ENCODE data around the gene MPO.

The MPO gene

DNA sequence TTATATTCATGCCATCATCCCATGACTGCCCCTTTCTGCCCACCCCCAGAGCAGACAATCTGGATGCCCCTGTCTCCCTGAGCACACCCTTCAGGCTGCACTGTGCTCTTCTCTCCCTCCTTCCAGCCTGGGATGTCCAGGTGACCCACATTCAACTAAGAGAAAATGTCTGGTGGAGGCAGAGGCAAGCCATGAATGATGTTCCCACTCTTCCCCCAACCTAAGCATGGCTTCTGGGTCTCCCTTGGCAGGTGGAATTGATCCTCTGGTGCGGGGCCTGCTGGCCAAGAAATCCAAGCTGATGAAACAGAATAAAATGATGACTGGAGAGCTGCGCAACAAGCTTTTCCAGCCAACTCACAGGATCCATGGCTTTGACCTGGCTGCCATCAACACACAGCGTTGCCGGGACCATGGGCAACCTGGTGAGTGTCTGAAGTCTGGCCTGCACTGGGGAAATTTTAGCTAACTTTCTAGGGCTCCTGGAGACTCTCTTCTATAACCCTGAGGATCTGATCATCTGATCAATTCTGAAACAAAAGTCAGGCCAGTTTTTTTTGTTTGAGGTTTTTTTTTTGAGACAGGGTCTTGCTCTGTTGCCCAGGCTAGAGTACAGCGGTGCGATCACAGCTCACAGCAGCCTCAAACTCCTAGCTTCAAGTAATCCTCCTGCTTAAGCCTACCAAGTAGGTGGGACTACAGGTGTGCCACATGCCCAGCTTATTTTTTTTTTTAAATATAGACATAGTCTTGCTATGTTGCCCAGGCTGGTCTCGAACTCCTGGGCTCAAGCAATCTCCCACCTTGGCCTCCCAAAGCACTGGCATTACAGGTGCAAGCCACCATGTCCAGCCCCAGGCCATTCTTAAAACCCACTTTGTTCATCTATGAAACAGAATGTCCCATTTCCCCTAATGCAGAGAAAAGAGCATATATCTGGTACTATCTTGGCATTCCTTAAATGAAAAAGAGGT is 14.5 kb downstream of the MPO start:
- in situ Hi-C loops (cut with HindIII; ENCODE audit: low sequenced_read_pairs) = no loop called here

DNA sequence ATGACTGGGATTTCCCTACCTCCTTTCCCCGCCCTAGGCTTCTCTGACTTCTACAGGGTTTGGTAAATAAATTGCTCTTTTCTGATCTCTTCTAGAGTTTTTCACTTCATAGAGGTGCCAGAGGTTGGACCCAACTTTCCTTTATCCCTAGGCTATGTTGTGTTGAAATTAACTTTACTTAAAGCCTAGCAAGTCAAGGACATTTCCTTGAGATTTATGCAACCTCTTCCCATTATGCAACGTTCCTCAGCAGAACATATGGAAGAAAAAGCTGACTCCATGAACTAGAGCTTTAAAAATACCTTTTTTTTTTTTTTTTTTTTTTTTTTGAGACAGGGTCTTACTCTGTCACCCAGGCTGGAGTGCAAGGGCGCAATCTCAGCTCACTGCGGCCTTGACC is 15.5 kb downstream of the MPO start:
- in situ Hi-C loops (cut with HindIII; ENCODE audit: low sequenced_read_pairs) = no loop called here

DNA sequence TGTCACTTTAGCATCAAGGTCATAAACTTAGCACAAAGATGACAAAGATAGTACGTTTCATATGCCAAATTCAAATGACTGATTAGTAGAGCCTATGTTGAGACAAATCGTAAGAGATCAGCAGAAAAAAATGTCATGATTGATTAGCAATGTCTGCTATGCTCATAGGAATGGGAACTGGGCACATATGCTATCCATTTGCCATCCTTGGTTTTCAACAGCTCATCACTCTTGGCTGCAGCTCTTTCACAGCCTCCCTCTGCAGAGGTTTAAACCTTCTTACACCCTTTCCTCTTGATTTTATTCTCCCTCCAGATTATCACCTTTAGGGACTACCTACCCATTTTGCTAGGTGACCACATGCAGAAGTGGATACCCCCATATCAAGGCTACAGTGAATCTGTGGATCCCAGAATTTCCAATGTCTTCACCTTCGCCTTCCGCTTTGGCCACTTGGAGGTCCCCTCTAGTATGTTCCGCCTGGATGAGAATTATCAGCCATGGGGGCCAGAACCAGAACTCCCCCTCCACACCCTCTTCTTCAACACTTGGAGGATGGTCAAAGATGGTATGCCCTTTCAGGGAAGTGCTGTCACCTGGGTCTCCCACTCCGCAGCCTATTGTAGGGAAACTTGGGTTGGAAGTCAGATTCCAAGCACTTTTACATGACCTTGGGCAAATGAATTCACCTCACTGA is 16.2 kb downstream of the MPO start:
- in situ Hi-C loops (cut with HindIII; ENCODE audit: low sequenced_read_pairs) = no loop called here

DNA sequence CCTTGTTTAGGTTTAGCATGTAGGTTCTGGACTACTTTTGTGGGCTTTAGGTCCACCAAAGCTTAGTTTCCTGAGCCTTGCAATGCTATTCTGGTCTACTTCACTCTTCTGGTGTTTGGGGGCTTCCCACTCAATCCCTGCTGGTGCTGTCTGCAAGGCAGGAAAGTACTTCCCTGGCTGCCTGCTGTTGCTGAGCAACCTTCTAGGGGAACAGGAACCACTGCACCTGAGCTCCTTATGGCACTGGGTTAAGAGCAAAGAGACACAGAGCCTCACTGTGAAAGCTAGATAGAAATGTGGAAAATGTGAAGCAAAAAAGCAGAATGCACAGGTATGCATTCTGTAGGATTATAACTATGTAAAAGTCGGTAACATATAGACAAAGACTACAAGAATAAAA is 17.0 kb downstream of the MPO start:
- in situ Hi-C loops (cut with HindIII; ENCODE audit: low sequenced_read_pairs) = no loop called here

DNA sequence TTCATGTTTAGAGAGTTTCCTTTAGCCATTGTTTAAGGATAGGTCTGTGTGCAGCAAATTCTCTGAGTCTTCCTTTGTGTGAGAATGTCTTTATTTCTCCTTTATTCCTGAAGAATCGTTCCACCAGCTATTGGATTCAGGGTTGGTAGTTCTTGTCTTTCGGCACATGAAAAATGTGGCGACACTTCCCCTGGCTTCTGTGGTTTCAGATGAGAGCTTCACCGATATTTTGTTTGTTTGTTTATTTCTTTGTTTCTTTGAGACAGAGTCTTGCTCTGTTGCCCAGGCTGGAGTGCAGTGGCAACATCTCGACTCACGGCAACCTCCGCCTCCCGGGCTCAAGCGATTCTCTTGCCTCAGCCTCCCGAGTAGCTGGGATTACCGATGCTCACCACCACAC is 18.6 kb downstream of the MPO start:
- in situ Hi-C loops (cut with HindIII; ENCODE audit: low sequenced_read_pairs) = no loop called here

DNA sequence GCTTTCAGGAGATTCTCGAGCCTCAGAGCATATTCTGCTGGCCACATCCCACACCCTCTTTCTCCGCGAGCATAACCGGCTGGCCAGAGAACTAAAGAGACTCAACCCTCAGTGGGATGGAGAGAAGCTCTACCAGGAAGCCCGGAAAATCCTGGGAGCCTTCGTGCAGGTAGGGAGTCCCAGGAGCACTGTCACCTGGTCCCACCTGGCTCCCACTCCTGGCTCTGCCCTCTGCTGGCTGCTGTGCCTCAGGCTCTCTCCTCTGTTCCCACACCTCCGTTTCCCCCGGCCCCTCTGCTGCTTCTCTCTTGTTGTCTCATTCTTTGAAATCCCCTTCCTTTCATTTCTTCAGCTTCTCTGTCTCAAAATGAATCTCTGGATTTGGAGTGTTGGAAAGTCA is 25.9 kb downstream of the MPO start:
- in situ Hi-C loops (cut with HindIII; ENCODE audit: low sequenced_read_pairs) = no loop called here

DNA sequence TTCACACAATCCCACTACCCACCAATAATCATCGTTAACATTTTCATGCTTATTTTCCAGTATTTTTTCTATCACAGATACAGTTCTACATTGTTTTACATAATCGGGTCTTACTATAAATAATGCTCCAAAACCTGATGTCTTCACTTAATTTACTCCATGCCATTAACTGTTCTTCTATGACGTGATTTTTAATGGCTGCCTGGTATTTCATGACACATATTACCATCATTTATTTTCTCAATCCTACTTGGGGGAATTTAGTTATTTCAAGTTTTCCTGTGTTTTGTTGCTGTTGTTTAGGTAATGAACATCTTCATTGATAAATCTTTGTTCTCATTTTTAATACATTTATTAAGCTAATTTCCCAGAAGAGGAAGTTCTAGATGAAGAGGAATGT is 27.7 kb downstream of the MPO start:
- in situ Hi-C loops (cut with HindIII; ENCODE audit: low sequenced_read_pairs) = no loop called here

DNA sequence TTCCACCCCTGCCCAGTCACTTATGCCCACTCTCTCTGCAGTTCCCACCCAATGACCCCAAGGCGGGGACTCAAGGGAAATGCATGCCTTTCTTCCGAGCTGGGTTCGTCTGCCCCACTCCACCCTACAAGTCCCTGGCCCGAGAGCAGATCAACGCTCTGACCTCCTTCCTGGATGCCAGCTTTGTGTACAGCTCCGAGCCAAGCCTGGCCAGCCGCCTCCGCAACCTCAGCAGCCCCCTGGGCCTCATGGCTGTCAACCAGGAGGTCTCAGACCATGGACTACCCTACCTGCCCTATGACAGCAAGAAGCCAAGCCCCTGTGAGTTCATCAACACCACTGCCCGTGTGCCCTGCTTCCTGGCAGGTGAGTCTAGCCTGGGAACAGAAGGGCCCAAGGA is 28.6 kb downstream of the MPO start:
- in situ Hi-C loops (cut with HindIII; ENCODE audit: low sequenced_read_pairs) = no loop called here

DNA sequence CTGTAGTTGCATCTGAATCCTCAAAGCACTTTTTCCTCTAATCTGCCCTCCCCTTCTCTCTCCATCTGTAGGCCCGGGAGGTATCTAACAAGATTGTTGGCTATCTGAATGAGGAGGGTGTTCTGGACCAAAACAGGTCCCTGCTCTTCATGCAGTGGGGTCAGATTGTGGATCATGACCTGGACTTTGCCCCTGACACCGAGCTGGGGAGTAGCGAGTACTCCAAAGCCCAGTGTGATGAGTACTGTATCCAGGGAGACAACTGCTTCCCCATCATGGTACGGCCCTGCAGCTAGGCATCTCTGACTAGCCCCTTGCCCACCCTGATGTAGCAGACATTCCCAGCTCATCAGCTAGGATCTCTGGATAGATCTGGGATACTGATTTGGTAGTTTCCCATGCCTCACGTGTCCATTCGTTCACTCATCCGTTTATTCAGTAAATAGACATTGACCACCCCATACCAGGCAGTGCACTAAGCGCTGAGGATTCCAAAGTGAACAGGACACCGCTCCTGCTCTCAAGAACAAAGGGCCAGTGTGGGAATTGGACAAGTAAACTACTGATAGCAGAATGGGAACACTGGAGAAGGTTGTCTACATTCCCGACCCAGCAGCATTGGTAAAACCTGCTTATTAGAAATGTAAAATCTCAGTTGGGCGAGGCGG is 30.3 kb downstream of the MPO start:
- in situ Hi-C loops (cut with HindIII; ENCODE audit: low sequenced_read_pairs) = no loop called here

DNA sequence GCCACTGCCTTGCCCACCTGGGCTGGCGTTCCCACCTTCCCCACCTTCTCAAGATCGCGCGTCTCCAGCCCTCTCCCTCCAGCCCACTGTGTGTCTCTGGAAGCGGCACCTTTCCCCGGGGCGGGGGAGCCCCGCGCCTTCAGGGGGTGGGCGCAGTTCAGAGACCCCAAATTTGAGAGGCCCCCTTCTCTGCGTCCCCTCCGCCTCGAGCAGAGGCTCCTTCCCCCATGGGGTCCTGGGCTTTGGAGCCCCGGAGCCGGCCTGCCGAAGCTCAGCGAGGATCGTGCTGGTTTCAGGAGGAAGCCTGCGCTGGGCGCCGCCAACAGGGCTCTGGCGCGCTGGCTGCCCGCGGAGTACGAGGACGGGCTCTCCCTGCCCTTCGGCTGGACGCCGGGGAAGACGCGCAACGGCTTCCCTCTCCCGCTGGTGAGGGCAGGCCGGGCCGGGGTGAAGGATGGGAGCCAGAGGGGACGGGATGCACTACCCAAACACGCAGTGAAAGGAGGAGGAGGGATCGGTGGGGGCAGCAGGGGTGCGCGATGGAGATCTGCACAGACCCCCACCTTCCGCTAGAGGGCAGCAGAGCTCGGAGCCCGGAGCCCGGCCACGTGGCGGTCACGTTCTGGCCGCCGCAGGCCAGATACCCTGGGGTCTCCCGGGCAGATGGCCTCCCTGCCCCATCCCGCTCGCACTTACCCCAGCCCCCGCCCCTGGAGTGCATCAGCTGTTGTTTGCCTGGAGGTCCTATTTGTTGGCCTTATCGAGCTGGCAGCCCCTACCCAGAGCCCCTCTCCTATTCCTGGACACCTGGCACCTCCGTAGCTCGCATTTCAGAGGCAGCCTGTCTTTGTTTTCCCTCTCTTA is 31.2 kb downstream of the MPO start:
- in situ Hi-C loops (cut with HindIII; ENCODE audit: low sequenced_read_pairs) = no loop called here

DNA sequence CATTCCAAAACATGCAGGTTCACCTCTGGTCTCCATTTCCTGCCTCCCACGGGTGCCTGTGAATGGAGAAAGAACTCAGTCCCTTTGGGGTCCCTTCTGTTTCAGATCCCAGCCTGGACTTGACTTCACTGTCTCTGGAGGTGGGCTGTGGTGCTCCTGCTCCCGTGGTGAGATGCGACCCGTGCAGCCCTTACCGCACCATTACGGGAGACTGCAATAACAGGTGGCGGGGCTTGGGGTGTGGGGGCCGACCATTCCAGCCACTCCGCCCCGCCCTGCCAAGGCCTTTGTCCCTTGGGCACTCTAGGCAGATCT is 31.8 kb downstream of the MPO start:
- in situ Hi-C loops (cut with HindIII; ENCODE audit: low sequenced_read_pairs) = no loop called here

DNA sequence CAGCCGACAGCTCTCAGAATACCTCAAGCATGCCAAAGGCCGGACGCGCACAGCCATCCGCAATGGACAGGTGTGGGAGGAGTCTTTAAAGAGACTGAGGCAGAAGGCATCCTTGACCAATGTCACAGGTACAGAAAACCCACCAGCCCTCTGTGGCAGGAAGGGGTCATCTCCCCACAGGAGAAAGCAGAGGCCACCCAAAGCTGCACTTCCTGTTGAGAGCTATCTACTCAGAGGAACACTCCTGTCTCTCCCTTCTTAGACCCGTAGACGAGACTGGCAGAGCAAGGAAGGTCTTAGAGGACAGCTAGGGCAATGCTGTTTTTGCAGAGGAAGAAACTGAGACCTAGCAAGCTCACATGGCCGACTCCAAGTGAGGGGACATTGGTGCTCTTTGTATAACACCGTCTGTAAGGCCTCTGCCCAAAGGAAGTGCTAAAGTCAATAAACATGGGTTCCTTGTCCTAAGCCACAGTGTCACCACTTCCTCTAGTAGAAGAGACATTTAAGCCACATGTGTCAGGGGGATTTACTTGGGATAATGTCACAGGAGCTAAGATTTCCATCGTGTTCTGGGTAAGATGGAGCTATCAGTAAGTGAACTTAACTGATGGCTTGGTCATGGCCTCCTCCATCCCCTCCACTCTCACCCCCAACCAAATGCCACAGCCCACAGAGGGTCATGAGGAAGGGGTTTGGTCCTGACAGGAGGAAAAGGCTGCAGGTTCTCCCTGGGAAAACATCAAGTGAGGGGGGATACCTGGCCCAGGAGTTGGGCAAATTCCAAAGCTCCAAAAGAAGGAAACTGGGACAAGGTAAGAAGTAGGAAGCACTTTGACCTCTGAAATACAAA is 33.0 kb downstream of the MPO start:
- in situ Hi-C loops (cut with HindIII; ENCODE audit: low sequenced_read_pairs) = no loop called here

DNA sequence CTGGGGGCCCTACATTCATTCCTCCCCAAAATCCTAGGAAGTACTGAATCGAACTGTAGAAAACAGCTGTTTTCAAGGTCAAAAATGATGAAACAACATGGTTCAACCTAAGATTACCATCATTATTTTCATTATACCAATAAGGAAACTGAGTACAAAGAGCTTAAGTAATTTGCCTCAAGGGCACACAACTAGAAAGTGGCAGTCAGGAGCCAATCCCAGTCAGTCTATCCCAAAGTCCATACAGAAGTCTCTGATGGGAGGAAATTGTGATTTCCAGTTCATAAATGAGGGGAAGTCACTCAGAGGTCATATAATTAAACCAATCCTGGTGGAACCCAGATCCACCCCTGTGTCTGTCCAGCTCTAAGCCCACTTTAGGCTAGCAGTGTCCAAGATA is 34.0 kb downstream of the MPO start:
- in situ Hi-C loops (cut with HindIII; ENCODE audit: low sequenced_read_pairs) = no loop called here

DNA sequence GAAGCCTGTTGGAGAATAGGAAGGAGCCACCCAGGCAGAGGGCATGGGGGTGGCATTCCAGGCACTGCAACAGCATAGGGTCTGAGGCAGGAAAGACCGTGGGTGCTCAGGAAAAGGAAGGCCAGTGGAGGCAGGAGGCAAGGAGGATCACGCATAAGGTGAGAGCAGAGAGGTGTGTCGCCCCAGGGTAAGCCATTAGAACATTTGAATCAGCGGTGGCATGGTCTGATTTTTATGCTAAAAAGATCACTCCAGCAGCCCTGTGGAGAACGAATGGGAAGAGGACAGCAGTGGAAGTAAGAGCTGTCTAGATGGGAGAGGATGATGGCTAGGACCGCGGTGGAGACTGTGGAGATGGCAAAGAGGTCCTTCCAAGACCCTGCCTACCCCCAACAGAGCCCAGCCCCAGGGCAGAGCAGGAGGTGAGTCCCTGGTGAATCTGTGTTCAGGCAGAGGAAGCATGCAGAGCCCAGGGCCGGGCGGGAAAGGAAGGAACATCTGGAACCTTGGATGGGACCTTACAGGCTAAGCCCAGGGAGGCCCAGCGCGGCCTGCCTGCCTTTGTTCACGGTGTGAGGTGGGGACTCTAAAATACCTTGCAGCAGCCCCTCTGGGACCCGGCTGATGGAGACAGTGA is 34.5 kb downstream of the MPO start:
- in situ Hi-C loops (cut with HindIII; ENCODE audit: low sequenced_read_pairs) = no loop called here

DNA sequence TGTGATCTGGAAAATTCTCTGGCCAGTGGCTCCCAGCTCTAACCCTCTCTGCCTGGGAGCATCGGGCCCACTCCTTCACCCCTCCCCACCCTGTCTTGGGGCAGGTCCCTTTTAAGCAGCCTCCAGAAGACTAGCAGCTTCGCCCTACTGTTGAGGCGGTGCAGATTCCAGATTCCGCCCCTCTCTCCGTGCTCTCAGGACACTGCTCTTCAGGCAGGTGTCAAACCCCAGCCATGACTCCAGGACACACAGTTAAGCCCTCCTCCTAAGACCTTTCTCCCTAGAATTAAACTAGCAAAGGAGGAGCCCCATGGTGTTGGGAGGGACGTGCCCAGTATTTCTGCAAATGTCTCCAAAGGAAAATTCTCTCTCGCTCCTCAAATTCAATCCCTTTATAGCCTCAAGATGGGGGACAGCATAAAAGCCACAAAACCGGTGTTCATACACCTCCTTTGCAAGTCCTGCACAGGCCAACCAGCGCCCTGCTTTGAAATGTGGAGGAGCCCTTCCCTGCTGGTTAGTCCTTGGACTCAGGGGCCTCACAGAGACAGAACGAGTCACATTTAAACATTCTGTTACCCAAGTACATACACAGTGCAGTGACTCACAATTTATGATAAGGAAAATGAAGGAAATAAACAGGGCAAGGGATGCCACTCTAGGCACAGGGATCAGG is 35.2 kb downstream of the MPO start:
- in situ Hi-C loops (cut with HindIII; ENCODE audit: low sequenced_read_pairs) = no loop called here

DNA sequence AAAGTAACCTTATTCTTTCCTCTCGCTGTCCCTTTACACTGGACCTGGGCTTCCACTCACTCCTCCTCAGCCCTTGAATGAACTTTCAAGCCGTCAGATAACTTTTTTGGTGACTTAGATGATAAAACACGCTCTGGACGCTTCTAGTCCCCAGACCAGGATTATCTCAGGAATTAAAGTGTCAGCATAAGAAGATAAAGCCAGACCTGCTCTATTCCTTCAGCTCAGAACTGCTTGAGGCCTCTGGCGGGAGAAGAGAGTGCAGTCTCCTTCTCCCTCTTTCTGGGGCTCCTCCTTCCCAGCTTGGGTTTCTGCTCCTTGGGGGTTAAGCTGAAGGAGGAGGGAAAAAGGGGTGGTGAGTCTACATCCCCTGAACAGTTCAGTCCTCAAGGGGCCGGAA is 35.8 kb downstream of the MPO start:
- in situ Hi-C loops (cut with HindIII; ENCODE audit: low sequenced_read_pairs) = no loop called here

DNA sequence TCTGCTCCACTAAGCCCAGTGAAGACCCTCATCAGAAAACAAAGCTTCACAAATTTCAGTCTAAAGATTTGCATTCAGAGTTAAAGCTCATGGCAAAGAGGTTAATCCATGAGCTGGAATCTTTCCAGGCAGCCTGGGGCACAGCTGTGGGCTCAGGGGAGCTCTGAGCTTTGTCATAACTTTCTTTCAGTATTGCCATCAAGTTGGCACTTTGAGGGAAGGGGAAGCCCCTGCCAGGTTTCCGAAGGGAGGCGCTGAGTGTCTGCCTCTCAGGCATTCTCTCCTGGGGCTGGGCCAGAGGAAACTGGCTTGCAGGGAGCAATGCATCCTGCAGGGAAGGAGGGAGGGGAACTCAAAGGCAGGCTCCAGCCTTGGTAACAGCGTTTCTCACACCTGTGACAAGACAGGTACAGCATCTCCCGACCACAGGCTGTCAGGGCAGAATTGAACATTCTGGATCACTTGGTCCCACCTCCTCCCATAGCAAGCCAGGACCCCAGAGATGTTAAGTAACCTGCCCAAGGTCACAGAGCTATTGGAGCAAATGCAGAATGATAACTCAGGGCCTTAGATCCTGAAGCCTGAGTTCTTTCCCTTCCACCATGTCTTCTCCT is 38.5 kb downstream of the MPO start:
- in situ Hi-C loops (cut with HindIII; ENCODE audit: low sequenced_read_pairs) = no loop called here

DNA sequence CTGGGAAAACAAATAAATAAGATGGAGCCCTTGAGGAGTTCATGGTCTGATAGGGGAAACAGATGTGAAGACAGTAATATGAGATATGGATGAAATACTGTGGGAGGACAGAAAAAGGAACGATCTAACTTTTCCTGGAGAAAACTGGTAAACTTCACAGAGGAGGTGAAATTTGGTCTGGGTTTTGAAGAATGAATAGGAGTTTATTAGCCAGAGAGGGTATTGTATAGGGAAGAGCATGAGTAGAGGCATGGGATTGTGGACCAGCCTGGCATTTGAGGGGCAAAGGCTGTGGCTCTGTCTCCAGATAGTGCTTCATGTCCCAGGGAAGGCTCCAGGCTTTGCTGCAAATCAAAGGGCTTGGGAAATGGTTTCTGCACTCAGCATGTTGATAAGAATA is 40.7 kb downstream of the MPO start:
- in situ Hi-C loops (cut with HindIII; ENCODE audit: low sequenced_read_pairs) = no loop called here

All from DLD1 (cell line).